Prostate gland (tissue), 2 donors: ENCODE results near the gene GRIA4.

Source experiments
- CTCF ChIP-seq, 4 experiments: fragments of 200-600 bp in 2 of 4; fragments of 450-650 bp in 2 of 4; sonication (generic) in 2 of 4; IDR thresholded peaks; 1 replicate in 3 of 4; 2 replicates in 1 of 4; pipeline ENCODE4 v1.5.1; 2016 to 2019; ENCODE audit warnings: antibody characterized with exemption in 4 of 4, mild to moderate bottlenecking in 2 of 4, moderate library complexity in 2 of 4
- POLR2A ChIP-seq: fragments of 450-650 bp; IDR thresholded peaks from one replicate; pipeline ENCODE4 v1.6.1; 2016; ENCODE audit warnings: antibody characterized with exemption, mild to moderate bottlenecking

- TF ChIP-seq CTCF (IDR thresholded peaks at IDR 0.05) = no peak
- no peak for TF ChIP-seq POLR2A
These were observed 313.9 kb downstream of the GRIA4 start for GRCh38 chr11:105923807-105924206.
